RWPE2 (cell line): ENCODE results near the gene SLC6A6.
A peak's percentile ranks its signal among the peaks of the same experiment; 100 is the strongest.

ENCODE experiments used
- ATAC-seq: fragments of 200-7000 bp; cut with Tn5 transposase; 3 replicates; pipeline ENCODE4 v1.9.1; 2021; ENCODE audit warnings: low read depth
- DNase-seq: peaks from one replicate; pipeline ENCODE4 v3.0.0-alpha.2; 2020; ENCODE audit warnings: low spot score
- H3K27ac ChIP-seq: fragments of 450-650 bp; 2 replicates; pipeline ENCODE4 v1.5.1; 2017; ENCODE audit warnings: mild to moderate bottlenecking; ENCODE audit not compliant: poor library complexity, severe bottlenecking
- H3K27me3 ChIP-seq: fragments of 250-450 bp; sonication (Bioruptor Pico); 2 replicates; pipeline ENCODE4 v1.5.1; 2021; ENCODE audit warnings: mild to moderate bottlenecking, moderate library complexity; ENCODE audit not compliant: insufficient read depth, poor library complexity, severe bottlenecking
- H3K36me3 ChIP-seq: fragments of 250-450 bp; sonication (Bioruptor Pico); 2 replicates; pipeline ENCODE4 v1.5.1; 2020; ENCODE audit warnings: low read depth, mild to moderate bottlenecking, moderate library complexity
- H3K4me1 ChIP-seq: fragments of 250-450 bp; sonication (Bioruptor Pico); 2 replicates; pipeline ENCODE4 v1.5.1; 2021; ENCODE audit warnings: mild to moderate bottlenecking, moderate library complexity; ENCODE audit not compliant: insufficient read depth, poor library complexity, severe bottlenecking
- H3K4me3 ChIP-seq: fragments of 250-450 bp; sonication (Bioruptor Pico); 2 replicates; pipeline ENCODE4 v1.5.1; 2021; ENCODE audit warnings: mild to moderate bottlenecking, moderate library complexity; ENCODE audit not compliant: severe bottlenecking
- H3K9me3 ChIP-seq: fragments of 250-450 bp; sonication (Bioruptor Pico); 2 replicates; pipeline ENCODE4 v1.5.1; 2021; ENCODE audit warnings: mild to moderate bottlenecking, moderate library complexity; ENCODE audit not compliant: severe bottlenecking
- TF ChIP-seq, protein P1 (sequence below): fragments of 450-650 bp; IDR thresholded peaks from one replicate; pipeline ENCODE4 v1.5.1; 2017; ENCODE audit warnings: mild to moderate bottlenecking, moderate library complexity; ENCODE audit not compliant: poor library complexity, severe bottlenecking

Gene SLC6A6

DNA sequence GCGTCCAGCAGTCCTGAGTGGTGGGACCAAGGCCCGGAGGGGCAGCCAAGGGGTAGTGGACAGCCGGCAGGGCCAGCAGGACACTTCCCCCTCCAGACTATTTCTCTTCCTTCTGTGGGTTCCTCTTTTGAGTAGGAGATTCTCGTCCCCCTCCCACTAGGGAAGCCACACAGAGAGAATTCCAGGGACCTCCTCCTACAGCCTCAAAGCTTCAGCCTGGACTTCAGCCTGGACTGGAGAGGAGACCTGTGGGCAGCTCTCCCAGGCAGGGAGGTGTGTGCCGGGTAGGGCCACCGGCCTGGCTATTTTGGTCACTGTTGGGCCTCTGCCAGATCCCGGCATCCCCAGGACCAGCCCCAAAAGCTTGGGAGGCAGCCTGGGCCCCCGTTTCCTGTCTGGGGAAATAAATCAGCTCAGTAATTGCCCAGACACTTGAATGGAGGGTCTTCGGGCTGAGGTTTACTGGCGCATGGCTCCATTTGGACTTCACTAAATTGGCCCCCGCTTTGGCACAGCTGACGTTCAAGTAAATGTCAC, 1.3 kb downstream of the SLC6A6 start:
- TF ChIP-seq, protein P1, sequence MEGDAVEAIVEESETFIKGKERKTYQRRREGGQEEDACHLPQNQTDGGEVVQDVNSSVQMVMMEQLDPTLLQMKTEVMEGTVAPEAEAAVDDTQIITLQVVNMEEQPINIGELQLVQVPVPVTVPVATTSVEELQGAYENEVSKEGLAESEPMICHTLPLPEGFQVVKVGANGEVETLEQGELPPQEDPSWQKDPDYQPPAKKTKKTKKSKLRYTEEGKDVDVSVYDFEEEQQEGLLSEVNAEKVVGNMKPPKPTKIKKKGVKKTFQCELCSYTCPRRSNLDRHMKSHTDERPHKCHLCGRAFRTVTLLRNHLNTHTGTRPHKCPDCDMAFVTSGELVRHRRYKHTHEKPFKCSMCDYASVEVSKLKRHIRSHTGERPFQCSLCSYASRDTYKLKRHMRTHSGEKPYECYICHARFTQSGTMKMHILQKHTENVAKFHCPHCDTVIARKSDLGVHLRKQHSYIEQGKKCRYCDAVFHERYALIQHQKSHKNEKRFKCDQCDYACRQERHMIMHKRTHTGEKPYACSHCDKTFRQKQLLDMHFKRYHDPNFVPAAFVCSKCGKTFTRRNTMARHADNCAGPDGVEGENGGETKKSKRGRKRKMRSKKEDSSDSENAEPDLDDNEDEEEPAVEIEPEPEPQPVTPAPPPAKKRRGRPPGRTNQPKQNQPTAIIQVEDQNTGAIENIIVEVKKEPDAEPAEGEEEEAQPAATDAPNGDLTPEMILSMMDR: no peak
- H3K27me3 ChIP-seq: no peaks in the 10 kb centered on the region
- DNase-seq (no peak), ATAC-seq (no peak; the same call in 2 of the 3 replicates)
- no peak overlapping the region for H3K27ac ChIP-seq
- no peaks in the 10 kb centered on the region for H3K36me3 ChIP-seq
- no peaks in the 10 kb centered on the region for H3K9me3 ChIP-seq
- peaks cover 3% of the 10 kb centered on the region for H3K4me1 ChIP-seq
- H3K4me3 ChIP-seq: peak overlapping the region; percentile 55

DNA sequence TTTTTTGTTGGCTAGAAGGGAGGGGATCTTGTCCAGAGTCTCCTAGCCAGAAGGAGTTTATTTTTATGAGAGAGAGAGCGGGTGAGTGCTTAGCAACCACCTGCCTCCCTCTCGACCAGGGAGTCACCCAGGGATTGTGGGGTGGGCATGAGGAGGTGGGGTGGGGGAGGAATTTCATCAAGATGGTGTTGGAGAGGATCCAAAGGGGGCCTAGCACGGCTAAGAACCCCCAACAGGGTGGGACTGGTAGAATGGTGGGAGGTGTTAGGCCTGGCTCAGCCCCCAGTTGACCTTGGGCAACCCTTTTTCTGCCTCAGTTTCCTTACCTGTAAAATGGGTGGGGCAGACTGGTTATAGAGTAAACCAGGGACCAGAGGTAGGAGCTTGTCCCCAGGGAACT, 1.8 kb downstream of the SLC6A6 start:
- H3K27me3 ChIP-seq: no peaks in the 10 kb centered on the region
- H3K9me3 ChIP-seq: no peaks in the 10 kb centered on the region
- TF ChIP-seq, protein P1: no peak
- DNase-seq (no peak), ATAC-seq (no peak)
- H3K36me3 ChIP-seq: no peaks in the 10 kb centered on the region
- H3K27ac ChIP-seq: no peak overlapping the region
- peaks cover 3% of the 10 kb centered on the region for H3K4me1 ChIP-seq
- H3K4me3 ChIP-seq: no peak overlapping the region

DNA sequence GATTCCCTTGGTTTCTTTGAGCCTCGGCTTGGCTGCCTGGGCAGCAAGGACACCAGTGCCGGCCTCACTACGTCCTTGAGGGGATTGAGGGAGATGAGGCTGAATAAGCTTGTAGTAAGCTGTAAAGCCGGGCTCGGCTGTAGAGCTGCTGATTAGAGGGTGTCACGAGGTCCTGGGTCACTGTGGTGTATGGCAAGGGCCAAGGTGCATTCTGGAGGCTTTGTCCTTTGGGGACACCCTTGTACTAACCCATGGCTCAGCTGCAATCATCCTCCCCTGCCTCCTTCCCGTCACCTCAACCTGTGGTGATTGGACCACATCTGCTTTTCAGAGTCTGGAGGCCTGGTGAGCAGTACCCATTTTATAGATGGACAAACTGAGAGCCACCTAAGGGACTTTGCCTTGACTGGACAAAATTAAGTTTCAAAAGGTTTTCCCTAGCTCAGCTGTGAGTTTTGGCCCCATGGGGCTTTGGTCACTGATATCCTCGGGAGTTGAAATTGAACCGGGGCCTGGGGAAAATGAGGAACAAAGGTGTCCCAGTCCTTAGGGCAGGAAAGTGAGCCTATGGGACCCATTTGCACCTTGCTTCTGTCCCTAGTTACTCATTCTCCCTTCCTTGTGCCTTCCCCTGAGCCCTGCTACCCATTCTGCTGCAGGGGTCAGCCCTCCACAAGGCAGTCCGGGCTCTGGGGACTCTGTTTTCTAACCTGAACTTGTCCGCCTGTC, 2.4 kb downstream of the SLC6A6 start:
- no peaks in the 10 kb centered on the region for H3K36me3 ChIP-seq
- no peaks in the 10 kb centered on the region for H3K27me3 ChIP-seq
- TF ChIP-seq, protein P1: no peak
- H3K4me3 ChIP-seq: no peak overlapping the region
- no peak overlapping the region for H3K27ac ChIP-seq
- ATAC-seq: no peak
- peaks cover 3% of the 10 kb centered on the region for H3K4me1 ChIP-seq
- H3K9me3 ChIP-seq: no peaks in the 10 kb centered on the region
- DNase-seq: no peak

DNA sequence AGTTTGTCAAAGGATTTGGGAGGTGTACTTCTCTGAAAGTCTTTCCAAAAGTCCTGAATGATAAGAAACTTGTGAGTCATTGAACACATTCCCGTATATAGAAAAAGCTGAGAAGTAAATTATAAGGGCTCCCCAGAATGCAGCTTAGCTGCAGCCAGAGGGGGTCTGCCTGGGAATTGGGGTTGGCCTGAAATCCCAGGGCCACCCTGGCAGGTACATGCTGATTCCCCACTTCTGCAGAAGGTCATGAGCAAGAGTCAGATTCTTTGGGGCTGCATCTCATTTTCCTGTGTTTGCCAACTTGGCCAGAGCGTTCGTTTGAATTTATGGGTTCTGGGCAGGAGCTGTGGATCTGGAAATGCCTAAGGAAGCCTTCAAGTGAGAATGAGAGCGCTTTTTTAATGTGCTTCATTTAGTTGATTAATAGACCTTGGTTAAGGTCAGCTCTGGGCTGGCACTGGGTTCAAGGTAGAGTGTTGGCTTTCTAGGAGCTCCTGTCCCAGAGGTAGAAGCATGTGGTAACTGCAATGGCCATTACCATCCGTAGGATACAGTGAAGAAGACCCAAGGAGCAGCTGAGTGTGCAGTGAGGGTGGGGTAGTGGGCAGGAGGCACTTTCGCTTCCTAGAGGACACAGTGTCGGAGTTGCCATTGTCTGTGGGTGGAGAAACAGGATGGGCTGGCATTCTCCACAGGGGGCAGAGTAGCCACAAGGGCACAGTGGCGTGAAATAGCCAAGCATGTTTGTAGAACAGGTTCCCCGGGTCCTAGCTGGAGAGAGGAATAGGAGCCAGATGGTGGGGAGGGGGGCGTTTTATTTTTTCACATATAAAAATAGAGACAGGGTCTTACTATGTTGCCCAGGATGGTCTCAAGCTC, 3.2 kb downstream of the SLC6A6 start:
- Histone ChIP-seq H3K27ac (no peak overlapping the region), H3K4me3 (no peak overlapping the region), H3K9me3 (no peaks in the 10 kb centered on the region), H3K36me3 (no peaks in the 10 kb centered on the region), H3K27me3 (no peaks in the 10 kb centered on the region), H3K4me1 (peaks cover 8% of the 10 kb centered on the region)
- TF ChIP-seq, protein P1: no peak
- no peak for ATAC-seq
- DNase-seq: no peak
